Measurements from ENCODE around the gene TCFL5. TPM values are rescaled to one million over a fixed set of nuclear protein-coding genes. Genes with fewer than 3 reads are reported as not detected.
A peak's percentile ranks its signal among the peaks of the same experiment; 100 is the strongest.

TCFL5 gene
- total RNA-seq, 1 experiment from 2014 or later: 20.4 TPM

DNA sequence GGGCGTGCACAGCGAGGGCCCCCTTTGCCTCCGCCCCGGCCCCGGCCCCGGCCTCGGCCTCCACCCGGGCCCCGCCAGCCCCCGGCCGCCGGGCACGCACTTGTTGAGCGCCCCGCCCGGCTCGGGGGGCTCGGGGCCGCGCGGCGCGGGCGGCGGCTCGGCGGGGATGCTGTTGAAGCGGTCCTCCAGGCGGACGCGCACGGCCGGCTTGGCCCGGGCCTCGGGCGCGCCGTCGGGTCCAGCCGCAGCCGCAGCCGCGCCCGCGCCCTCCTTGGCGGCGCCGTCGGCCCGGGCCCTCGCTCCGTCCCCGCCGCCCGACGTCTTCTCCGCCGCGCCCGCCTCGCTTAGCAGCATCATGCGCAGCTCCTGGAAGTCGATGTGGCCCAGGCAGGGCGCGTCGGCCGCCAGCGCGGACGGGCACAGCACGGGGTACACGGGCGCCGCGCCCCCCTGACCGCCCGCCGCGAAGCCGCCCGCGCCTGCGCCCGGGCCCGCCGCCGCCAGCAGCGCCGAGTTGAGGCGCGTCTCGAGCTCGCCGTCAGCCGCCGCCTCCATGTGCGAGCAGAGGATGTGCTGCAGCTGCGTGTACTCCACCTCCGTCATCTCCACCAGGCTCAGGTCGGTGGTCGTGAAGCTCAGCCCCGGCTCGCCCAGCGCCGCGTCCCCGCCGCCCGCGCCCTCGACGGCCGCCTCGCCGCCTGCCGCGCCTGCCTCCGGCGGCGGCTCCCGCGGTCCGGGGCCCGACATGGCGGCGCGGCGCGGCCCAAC, 514 bp downstream of the TCFL5 start (continued):
- TF ChIP-seq ZBTB21 (CRISPR knock-in tag; IDR thresholded peaks at IDR 0.05; ENCODE audit: borderline replicate concordance) (no peak), NFATC4 (CRISPR knock-in tag; IDR thresholded peaks at IDR 0.05) (no peak), MXD4 (CRISPR knock-in tag; IDR thresholded peaks at IDR 0.05; ENCODE audit: borderline replicate concordance) (no peak), ZNF317 (CRISPR knock-in tag; IDR thresholded peaks at IDR 0.05; ENCODE audit: borderline replicate concordance, low read depth) (no peak), ZNF671 (CRISPR knock-in tag; IDR thresholded peaks at IDR 0.05) (no peak), NR2C2 (CRISPR knock-in tag; IDR thresholded peaks at IDR 0.05) (no peak), FOXP1 (CRISPR knock-in tag; IDR thresholded peaks at IDR 0.05; ENCODE audit: borderline replicate concordance) (0 out of 2 replicates have a peak, but pooled peaks have one; percentile 39), ZNF416 (CRISPR knock-in tag; IDR thresholded peaks at IDR 0.05) (no peak)
- TF ChIP-seq, protein P1, sequence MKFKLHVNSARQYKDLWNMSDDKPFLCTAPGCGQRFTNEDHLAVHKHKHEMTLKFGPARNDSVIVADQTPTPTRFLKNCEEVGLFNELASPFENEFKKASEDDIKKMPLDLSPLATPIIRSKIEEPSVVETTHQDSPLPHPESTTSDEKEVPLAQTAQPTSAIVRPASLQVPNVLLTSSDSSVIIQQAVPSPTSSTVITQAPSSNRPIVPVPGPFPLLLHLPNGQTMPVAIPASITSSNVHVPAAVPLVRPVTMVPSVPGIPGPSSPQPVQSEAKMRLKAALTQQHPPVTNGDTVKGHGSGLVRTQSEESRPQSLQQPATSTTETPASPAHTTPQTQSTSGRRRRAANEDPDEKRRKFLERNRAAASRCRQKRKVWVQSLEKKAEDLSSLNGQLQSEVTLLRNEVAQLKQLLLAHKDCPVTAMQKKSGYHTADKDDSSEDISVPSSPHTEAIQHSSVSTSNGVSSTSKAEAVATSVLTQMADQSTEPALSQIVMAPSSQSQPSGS (CRISPR knock-in tag; IDR thresholded peaks at IDR 0.05; ENCODE audit: borderline replicate concordance, low read depth): no peak
- TF ChIP-seq, protein P2, sequence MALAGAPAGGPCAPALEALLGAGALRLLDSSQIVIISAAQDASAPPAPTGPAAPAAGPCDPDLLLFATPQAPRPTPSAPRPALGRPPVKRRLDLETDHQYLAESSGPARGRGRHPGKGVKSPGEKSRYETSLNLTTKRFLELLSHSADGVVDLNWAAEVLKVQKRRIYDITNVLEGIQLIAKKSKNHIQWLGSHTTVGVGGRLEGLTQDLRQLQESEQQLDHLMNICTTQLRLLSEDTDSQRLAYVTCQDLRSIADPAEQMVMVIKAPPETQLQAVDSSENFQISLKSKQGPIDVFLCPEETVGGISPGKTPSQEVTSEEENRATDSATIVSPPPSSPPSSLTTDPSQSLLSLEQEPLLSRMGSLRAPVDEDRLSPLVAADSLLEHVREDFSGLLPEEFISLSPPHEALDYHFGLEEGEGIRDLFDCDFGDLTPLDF (CRISPR knock-in tag; IDR thresholded peaks at IDR 0.05): no peak
- TF ChIP-seq, protein P3, sequence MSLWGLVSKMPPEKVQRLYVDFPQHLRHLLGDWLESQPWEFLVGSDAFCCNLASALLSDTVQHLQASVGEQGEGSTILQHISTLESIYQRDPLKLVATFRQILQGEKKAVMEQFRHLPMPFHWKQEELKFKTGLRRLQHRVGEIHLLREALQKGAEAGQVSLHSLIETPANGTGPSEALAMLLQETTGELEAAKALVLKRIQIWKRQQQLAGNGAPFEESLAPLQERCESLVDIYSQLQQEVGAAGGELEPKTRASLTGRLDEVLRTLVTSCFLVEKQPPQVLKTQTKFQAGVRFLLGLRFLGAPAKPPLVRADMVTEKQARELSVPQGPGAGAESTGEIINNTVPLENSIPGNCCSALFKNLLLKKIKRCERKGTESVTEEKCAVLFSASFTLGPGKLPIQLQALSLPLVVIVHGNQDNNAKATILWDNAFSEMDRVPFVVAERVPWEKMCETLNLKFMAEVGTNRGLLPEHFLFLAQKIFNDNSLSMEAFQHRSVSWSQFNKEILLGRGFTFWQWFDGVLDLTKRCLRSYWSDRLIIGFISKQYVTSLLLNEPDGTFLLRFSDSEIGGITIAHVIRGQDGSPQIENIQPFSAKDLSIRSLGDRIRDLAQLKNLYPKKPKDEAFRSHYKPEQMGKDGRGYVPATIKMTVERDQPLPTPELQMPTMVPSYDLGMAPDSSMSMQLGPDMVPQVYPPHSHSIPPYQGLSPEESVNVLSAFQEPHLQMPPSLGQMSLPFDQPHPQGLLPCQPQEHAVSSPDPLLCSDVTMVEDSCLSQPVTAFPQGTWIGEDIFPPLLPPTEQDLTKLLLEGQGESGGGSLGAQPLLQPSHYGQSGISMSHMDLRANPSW (CRISPR knock-in tag; conservative IDR thresholded peaks at IDR 0.05; ENCODE audit: low read depth): no peak
- TF ChIP-seq, protein P4, sequence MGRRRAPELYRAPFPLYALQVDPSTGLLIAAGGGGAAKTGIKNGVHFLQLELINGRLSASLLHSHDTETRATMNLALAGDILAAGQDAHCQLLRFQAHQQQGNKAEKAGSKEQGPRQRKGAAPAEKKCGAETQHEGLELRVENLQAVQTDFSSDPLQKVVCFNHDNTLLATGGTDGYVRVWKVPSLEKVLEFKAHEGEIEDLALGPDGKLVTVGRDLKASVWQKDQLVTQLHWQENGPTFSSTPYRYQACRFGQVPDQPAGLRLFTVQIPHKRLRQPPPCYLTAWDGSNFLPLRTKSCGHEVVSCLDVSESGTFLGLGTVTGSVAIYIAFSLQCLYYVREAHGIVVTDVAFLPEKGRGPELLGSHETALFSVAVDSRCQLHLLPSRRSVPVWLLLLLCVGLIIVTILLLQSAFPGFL (CRISPR knock-in tag; IDR thresholded peaks at IDR 0.05; ENCODE audit: borderline replicate concordance): no peak
- TF ChIP-seq, protein P5, sequence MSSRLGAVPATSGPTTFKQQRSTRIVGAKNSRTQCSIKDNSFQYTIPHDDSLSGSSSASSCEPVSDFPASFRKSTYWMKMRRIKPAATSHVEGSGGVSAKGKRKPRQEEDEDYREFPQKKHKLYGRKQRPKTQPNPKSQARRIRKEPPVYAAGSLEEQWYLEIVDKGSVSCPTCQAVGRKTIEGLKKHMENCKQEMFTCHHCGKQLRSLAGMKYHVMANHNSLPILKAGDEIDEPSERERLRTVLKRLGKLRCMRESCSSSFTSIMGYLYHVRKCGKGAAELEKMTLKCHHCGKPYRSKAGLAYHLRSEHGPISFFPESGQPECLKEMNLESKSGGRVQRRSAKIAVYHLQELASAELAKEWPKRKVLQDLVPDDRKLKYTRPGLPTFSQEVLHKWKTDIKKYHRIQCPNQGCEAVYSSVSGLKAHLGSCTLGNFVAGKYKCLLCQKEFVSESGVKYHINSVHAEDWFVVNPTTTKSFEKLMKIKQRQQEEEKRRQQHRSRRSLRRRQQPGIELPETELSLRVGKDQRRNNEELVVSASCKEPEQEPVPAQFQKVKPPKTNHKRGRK (CRISPR knock-in tag; IDR thresholded peaks at IDR 0.05; ENCODE audit: borderline replicate concordance): no peak

- ChIA-PET POLR2A (interaction anchor here (1.0 kb wide), 1 partner anchor 880 kb away, joined by 3 read pairs; no protein-coding TSS in a partner anchor), CTCF (interaction anchor here (0.5 to 2.6 kb wide), 5 partner anchors 38 to 109 kb away, joined by 3 to 13 read pairs (median 3); partner anchors contain the start of gene OGFR)
- H3K27ac Mint-ChIP-seq: no peak overlapping the region
- no peaks in the 10 kb centered on the region for H3K9me3 Mint-ChIP-seq
- peaks cover 28% of the 10 kb centered on the region for H3K4me1 Mint-ChIP-seq
- peaks cover 12% of the 10 kb centered on the region for H3K36me3 Mint-ChIP-seq
- TF ChIP-seq SP1 (CRISPR knock-in tag; conservative IDR thresholded peaks at IDR 0.05) (no peak), ZNF317 (CRISPR knock-in tag; IDR thresholded peaks at IDR 0.05; ENCODE audit: borderline replicate concordance, low read depth) (no peak), ZNF121 (CRISPR knock-in tag; IDR thresholded peaks at IDR 0.05) (no peak)
- H3K27me3 Mint-ChIP-seq (ENCODE audit: low read depth): peaks cover 3% of the 10 kb centered on the region; the same call in 1 of the 2 replicates
- peak overlapping the region; percentile 74 for H3K4me3 Mint-ChIP-seq
- ATAC-seq (peak; percentile 2; the same call in 1 of the 2 replicates), DNase-seq (ENCODE audit: low spot score) (no peak)
These were observed 1.2 kb downstream of the TCFL5 start for GRCh38 chr20:62860391-62860923.

Data from WTC11 (cell line).